Kidney epithelial cell (primary cell): ENCODE results near the gene FRMD3. TPM values are rescaled to one million over a fixed set of nuclear protein-coding genes. Genes with fewer than 3 reads are reported as not detected.

ENCODE experiments used
- DNase-seq: peaks from one replicate; pipeline ENCODE4 v3.0.0-alpha.2; 2010; ENCODE audit warnings: low read depth
- H3K27me3 ChIP-seq: 2 replicates; pipeline ENCODE4 v1.6.0; 2011; ENCODE audit warnings: low read length; ENCODE audit not compliant: control insufficient read depth, insufficient read depth
- H3K36me3 ChIP-seq: 2 replicates; pipeline ENCODE4 v1.5.1; 2011; ENCODE audit warnings: low read length; ENCODE audit not compliant: control insufficient read depth, insufficient read depth
- H3K4me3 ChIP-seq: 2 replicates; pipeline ENCODE4 v1.5.1; 2011; ENCODE audit warnings: low read depth, mild to moderate bottlenecking, control low read depth, low read length
- CTCF ChIP-seq: IDR thresholded peaks from 2 replicates; pipeline ENCODE4 v1.5.1; 2011; ENCODE audit warnings: mild to moderate bottlenecking, moderate library complexity, low read length, control low read depth, inconsistent platforms; ENCODE audit not compliant: insufficient read depth, poor library complexity, severe bottlenecking
- total RNA-seq: library from RNA; depleted of rRNA; stranded (reverse); fragments of >200 nt; gene quantifications from 2 replicates; pipeline ENCODE4 v1.2.3, GENCODE V29; 2015

FRMD3 gene
- total RNA-seq, 1 donor from 2014 or later = 5.2 TPM

GRCh38 chr9:83533296-83533695, 4.9 kb downstream of the FRMD3 start:
- no peak for DNase-seq
- TF ChIP-seq CTCF = no peak
- Histone ChIP-seq H3K4me3 (no peak overlapping the region), H3K36me3 (no peaks in the 10 kb centered on the region), H3K27me3 (peaks cover 11% of the 10 kb centered on the region)

- no peak for TF ChIP-seq CTCF
- H3K27me3 ChIP-seq = no peaks in the 10 kb centered on the region
- no peak for DNase-seq
- H3K36me3 ChIP-seq = no peaks in the 10 kb centered on the region
- no peak overlapping the region for H3K4me3 ChIP-seq
Observed at GRCh38 chr9:83526901-83527300, 11.3 kb downstream of the FRMD3 start.

DNA sequence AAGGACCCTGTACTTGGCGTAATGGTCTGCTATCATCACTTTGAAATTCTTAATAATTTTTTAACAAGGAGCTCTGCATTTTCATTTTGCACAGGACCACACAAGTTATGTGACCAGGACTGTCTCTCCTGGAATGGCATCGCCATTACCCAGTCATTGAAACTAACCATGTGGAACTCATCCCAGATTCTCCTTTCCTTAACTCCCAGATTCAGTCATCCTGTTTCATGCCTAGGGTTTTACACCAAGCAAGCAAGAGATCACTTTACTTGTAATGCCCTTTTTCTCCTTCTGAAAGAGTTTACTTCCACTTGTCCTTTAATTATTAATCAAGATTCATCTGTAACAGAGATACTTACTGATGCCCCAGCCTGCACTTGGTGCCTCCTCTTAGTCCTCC, 12.0 kb downstream of the FRMD3 start:
- Histone ChIP-seq H3K4me3 (no peak overlapping the region), H3K27me3 (no peaks in the 10 kb centered on the region), H3K36me3 (no peaks in the 10 kb centered on the region)
- no peak for TF ChIP-seq CTCF
- no peak for DNase-seq

DNA sequence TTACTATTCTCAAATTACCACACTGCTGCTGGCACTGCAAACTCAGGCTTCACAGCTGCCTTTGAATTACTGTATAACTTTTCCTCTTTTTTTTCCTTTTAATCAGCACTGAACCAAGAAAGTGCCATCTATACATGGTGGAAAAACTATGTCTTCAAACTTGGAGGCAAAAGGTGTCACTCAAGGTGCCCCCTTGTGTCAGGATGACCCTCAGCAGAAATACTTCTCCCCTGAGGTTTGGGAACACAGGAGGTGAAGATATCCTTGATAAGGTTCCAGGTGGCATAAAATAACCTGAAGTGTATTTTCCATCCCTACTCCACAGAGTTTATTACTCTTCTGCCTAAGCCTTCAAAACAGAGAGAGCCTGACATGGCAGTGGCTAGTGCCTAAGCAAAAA, 14.5 kb downstream of the FRMD3 start:
- DNase-seq = no peak
- Histone ChIP-seq H3K4me3 (no peak overlapping the region), H3K36me3 (no peaks in the 10 kb centered on the region), H3K27me3 (no peaks in the 10 kb centered on the region)
- peak; percentile 6 for TF ChIP-seq CTCF

GRCh38 chr9:83521411-83521810, 16.8 kb downstream of the FRMD3 start:
- no peaks in the 10 kb centered on the region for H3K36me3 ChIP-seq
- no peak for TF ChIP-seq CTCF
- H3K4me3 ChIP-seq = no peak overlapping the region
- no peaks in the 10 kb centered on the region for H3K27me3 ChIP-seq
- no peak for DNase-seq

DNA sequence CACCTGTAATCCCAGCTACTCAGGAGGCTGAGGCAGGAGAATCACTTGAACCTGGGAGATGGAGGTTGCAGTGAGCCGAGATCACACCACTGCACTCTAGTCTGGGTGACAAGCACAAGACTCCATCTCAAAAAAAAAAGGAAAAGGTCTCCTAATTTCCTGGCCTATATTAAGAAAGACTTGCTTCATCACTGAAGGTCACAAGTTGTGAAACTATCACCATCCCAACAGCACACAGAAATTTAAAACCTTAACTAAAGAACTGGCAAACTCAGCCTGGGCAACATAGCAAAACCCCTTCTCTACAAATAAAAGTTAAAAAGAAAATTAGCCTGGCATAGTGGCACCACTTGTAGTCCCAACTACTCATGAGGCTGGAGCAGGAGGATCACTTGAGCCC, 17.2 kb downstream of the FRMD3 start:
- Histone ChIP-seq H3K4me3 (no peak overlapping the region), H3K27me3 (no peaks in the 10 kb centered on the region), H3K36me3 (no peaks in the 10 kb centered on the region)
- no peak for DNase-seq
- TF ChIP-seq CTCF = no peak
